ENCODE measurements around the gene DMRTC2. TPM values are rescaled to one million over a fixed set of nuclear protein-coding genes. Genes with fewer than 3 reads are reported as not detected.

Gene DMRTC2
- total RNA-seq, 1 donor from 2014 or later = not detected

DNA sequence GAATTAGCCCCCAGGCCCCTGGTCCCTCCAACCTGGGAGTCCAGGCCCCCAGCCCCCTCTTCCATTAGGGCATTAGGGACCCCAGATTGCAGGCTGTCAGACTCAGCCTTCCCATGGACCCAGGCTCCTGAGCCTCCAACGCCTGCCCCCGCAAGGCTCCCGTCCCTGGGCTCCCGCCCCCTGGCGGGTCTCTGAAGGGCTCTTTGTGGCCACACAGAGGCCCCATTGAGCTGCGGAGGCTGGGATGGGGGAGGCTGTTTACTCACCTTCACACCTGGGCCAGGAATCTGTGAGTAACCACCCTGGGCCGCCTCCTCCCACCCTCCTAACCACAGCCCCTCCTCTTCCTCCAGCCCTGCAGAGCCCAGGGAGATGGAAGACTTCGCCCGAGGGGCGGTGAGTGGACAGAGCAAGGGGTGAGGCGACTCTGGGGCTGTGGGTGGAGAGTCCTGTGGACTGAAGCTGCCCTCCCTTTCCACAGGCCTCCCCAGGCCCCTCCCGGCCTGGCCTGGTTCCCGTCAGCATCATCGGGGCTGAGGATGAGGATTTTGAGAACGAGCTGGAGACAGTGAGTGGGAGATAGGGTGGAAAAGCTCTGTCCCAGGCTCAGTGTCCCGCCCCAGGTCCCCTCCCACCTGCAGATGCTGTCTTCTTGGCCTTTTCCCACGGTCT lies 43.0 kb downstream of the DMRTC2 start:
- no peak for DNase-seq (ENCODE audit: low read depth)

DNA sequence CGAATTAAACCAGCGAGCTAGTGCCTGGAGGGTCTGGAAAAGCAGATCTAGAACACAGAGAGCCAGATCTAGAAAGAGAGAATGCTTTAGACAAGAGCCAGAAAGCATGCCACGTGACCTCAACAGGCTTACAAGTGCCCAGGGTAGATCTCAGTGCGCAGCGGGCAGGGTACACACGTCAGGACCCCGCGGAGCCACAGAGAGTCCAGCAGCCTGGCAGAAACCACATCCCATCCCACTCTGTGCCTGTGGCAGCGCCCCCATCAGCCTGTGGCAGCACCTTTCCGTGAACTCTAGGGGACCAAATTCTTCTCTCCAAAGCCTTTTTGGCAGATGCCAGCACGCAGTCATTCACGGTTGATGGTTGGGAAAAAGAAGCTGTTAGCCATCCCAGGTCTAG lies 44.1 kb downstream of the DMRTC2 start:
- DNase-seq (ENCODE audit: low read depth) = no peak

DNA sequence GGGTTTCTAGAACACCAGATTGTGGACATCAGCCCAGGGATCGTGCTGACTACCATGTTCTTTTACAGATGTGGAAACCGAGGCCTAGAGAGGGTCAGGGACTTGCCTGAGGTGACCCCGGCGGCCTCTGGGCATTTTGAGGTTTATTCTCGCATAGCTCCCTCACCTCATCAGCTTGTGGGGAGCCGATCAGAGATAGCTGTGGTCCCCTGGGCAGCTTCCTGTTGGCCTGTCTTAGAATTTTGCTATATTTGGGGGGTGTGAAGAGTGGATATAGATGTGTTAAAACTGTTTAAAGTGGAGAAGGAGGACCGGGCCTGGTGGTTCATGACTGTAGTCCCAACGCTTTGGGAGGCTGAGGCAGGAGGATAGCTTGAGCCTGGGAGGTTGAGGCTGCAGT lies 45.1 kb downstream of the DMRTC2 start:
- DNase-seq (ENCODE audit: low read depth) = no peak

DNA sequence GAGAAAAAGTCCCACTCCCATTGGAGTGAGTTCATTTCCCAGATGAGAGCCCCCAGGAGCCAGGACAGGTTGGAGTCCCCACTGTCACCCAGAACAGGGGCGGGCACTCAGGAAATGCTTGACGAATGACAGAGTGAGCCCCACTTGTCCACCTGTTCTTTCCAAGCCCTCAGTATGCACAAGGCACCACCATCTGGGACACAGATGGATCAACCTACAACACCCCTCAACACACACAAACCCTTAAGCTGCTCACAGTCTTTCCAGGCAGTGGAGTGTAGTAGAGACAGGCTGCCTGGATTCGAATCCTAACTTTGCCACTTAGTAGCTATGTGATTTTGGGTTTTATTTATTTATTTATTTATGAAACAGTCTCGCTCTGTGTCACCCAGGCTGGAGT lies 46.1 kb downstream of the DMRTC2 start:
- DNase-seq (ENCODE audit: low read depth) = no peak

- no peak for DNase-seq (ENCODE audit: low read depth)
Observed at GRCh38 chr19:41892173-41892902, 47.5 kb downstream of the DMRTC2 start.

DNA sequence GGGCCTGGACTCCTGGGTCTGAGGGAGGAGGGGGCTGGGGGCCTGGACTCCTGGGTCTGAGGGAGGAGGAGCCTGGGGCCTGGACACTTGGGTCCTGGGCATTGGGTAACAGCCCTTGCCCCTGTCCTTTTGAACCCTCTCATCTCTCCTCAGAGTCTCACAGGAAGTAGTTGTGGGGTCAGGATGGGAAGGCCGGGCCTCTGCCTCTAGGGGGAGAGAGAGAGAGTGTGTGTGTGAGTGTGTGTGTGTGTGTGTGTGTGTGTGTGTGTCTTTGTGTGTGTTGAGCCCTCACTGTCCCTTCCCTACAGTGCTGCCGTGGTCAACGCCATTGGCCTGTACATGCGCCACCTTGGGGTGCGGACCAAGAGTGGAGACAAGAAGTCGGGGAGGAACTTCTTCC lies 49.1 kb downstream of the DMRTC2 start:
- no peak for DNase-seq (ENCODE audit: low read depth)

GRCh38 chr19:41894350-41894749 lies 49.5 kb downstream of the DMRTC2 start:
- DNase-seq (ENCODE audit: low read depth) = no peak

DNA sequence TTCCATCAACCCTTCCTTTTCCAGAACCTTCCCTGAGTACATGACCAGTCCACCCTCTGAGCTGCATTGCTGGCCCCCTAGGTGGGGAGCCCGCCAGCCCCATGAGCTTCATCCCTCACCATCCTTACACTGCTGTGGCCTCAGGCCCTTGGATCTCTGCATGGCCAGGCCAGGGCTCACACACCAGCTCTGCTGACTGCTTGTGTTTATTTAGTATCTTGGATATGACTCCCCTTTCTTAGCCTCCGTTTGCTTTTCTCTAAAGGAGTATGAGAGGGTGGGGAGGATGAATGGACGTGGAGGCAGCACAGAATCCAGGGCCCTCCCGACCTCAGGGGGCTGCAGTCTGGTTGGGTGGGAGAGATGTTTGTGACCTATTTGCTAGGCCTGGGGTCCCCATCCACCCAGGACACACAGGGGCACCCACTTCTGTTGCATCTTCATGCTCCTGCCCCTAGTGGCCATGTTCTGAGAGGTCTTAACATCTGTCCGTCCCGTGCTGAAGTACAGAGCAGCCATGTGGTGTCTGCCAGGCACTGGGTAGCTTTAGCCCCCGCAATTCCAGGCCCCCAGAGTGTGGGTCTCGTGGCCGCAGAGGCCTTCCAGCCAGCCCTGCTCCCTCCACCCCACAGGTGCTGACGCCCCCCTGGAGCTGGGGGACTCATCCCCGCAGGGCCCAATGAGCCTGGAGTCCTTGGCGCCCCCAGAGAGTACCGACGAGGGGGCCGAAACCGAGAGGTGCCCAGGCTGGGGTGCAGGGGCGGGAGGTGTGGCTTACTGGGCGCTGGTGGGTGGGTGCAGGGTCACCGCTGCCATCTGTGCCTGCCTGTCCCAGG lies 51.1 kb downstream of the DMRTC2 start:
- DNase-seq (ENCODE audit: low read depth) = no peak

GRCh38 chr19:41896581-41896942 lies 51.7 kb downstream of the DMRTC2 start:
- DNase-seq (ENCODE audit: low read depth) = no peak

- no peak for DNase-seq (ENCODE audit: low read depth)
Observed at GRCh38 chr19:41897181-41897580, 52.3 kb downstream of the DMRTC2 start.

DNA sequence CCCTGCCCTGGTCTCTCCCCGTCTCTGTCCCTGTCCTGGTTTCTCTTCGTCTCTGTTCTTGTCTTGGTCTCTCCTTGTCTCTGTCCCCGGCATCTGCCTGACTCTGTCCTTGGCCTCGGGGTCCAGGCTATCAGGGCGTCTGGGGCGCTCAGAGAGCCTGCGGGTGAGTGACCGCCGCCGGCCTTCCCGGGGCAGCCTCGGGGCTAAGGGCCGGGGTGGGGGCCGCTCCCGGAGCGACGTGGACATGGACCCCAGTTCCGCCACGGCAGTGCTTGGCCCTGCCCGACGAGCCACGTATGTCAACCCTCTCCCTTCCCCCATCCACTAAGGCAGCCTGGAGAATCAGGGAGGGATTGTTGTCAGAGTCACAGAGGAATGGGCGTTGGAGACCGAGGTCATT lies 53.0 kb downstream of the DMRTC2 start:
- DNase-seq (ENCODE audit: low read depth) = no peak

DNA sequence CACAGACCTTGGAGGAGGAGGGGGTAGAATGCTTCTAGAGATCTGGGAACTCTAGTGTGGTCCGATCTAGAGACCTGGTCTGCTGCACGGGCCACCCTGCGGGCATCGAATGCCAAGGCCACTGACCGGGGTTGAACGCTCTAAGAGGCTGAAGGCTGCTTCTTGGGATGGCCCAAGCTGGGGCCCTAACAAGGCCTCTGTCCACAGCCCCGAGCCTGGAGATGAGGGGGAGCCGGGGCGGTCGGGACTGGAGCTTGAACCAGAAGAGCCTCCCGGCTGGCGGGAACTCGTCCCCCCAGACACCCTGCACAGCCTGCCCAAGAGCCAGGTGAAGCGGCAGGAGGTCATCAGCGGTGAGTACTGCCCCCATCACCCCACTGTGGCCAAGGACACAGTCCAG lies 53.4 kb downstream of the DMRTC2 start:
- no peak for DNase-seq (ENCODE audit: low read depth)

Small RNA genes within 50 kb of the gene (microRNA-seq; reads per million reads assigned to microRNA genes)
- not detected for gene MIR6797

Other genes with a start within 250 kb of the DMRTC2 start
- not detected in 2 replicates for gene CEACAM4, start 218.0 kb upstream of the DMRTC2 start, total RNA-seq
- not detected in 2 replicates for gene CEACAM7, start 156.8 kb upstream of the DMRTC2 start, total RNA-seq
- gene CEACAM5, start 136.4 kb upstream of the DMRTC2 start, total RNA-seq = not detected in 2 replicates
- not detected in 2 replicates for gene CEACAM6, start 89.5 kb upstream of the DMRTC2 start, total RNA-seq
- gene CEACAM3, start 48.5 kb upstream of the DMRTC2 start, total RNA-seq = not detected in 2 replicates
- not detected in 2 replicates for gene LYPD4, start 359 bp upstream of the DMRTC2 start, total RNA-seq
- 323 and 368 TPM in 2 replicates for gene RPS19, start 15.2 kb downstream of the DMRTC2 start, total RNA-seq
- 1.2 and 2.0 TPM in 2 replicates for gene CD79A, start 32.2 kb downstream of the DMRTC2 start, total RNA-seq
- 24.2 and 25.5 TPM in 2 replicates for gene ARHGEF1, start 38.1 kb downstream of the DMRTC2 start, total RNA-seq
- gene ERFL, start 83.4 kb downstream of the DMRTC2 start, total RNA-seq = not detected in 2 replicates
- gene RABAC1, start 114.3 kb downstream of the DMRTC2 start, total RNA-seq = 116 and 117 TPM in 2 replicates
- 0.26 and 0.56 TPM in 2 replicates for gene ATP1A3, start 149.2 kb downstream of the DMRTC2 start, total RNA-seq
- 0.13 TPM in 1 of 2 replicates, not detected in the other for gene GRIK5, start 225.2 kb downstream of the DMRTC2 start, total RNA-seq
- 18.6 and 20.1 TPM in 2 replicates for gene ZNF574, start 231.1 kb downstream of the DMRTC2 start, total RNA-seq

Data from myocyte (in vitro differentiated cells).